Measurements from ENCODE around the gene TMEM87B.
"Not testable (repeated sequence)": the region's sequence is repeated elsewhere in the genome, so short reads cannot be mapped to it uniquely, and the experiment has no call there.

TMEM87B gene

GRCh38 chr2:112096098-112096497 lies 41.0 kb downstream of the TMEM87B start:
- TF ChIP-seq GATA1 (IDR thresholded peaks at IDR 0.05; ENCODE audit: low read depth, low read length) (no peak), POLR2A (IDR thresholded peaks at IDR 0.05; ENCODE audit: low read length) (no peak)
- DNase-seq = no peak

GRCh38 chr2:112108178-112108832 lies 53.2 kb downstream of the TMEM87B start:
- no peak for TF ChIP-seq POLR2A (IDR thresholded peaks at IDR 0.05; ENCODE audit: low read length)
- TF ChIP-seq GATA1 (IDR thresholded peaks at IDR 0.05; ENCODE audit: low read depth, low read length) = no peak
- no peak for DNase-seq

DNA sequence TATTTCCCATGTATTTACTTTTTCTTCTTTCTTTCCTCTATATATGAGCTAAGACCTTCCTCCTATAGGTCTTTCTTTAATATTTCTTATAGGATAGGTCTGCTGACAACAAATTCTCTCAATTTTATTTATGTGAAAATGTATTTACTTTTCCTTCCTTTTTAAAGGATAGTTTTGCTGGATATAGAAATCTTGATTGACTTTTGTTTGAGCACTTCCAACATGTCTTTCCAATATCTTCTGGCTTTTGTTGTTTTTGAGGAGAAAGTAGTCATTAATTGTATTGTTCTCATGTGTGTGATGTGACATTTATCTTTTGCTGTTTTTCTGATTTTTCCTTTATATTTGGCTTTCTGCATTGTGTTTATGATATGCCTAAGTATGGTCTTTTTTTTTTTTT lies 54.2 kb downstream of the TMEM87B start:
- TF ChIP-seq POLR2A (IDR thresholded peaks at IDR 0.05; ENCODE audit: low read length) = no peak
- TF ChIP-seq GATA1 (IDR thresholded peaks at IDR 0.05; ENCODE audit: low read depth, low read length) = no peak
- no peak for DNase-seq

DNA sequence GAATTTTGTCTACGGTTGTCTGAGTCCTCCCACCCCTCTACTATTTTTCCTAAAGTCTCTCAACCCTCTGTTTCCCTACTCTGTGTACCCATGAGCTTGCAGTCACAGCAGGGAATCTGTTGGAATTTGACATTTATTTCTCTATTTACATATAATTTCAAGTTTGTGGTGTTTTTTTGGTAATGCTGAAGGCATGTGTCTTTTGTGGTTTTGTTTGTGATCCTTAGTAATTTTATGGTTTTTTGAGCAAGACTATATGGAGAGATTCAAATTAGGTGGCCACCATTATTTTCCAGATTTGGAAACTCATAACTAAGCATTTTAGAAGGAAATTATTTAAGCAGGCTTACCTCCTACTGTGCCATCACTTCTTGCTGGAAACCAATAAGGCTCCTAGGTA lies 55.9 kb downstream of the TMEM87B start:
- DNase-seq = no peak
- TF ChIP-seq POLR2A (IDR thresholded peaks at IDR 0.05; ENCODE audit: low read length) (no peak), GATA1 (IDR thresholded peaks at IDR 0.05; ENCODE audit: low read depth, low read length) (no peak)

GRCh38 chr2:112113354-112113753 lies 58.3 kb downstream of the TMEM87B start:
- DNase-seq = not testable (repeated sequence)

DNA sequence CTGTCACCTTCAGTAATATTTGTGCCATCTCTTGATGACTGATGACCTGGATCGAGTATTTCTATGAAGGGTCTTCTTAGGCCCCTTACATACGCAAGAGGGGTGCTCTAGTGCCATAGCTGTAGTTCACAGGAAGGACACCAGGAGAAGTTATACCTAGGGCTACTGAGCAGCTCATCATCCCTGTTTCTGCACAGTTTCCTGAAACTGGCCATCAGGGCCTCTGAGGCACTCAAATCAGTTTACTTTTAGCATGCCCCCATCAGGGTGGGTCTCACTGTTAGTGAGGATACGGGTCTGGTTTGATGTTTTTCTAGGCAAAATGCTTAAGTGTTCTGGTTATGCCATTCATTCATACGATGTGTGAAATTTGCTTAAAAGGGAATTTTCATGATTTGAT lies 63.1 kb downstream of the TMEM87B start:
- DNase-seq = no peak
- TF ChIP-seq POLR2A (IDR thresholded peaks at IDR 0.05; ENCODE audit: low read length) (no peak), GATA1 (IDR thresholded peaks at IDR 0.05; ENCODE audit: low read depth, low read length) (no peak)

DNA sequence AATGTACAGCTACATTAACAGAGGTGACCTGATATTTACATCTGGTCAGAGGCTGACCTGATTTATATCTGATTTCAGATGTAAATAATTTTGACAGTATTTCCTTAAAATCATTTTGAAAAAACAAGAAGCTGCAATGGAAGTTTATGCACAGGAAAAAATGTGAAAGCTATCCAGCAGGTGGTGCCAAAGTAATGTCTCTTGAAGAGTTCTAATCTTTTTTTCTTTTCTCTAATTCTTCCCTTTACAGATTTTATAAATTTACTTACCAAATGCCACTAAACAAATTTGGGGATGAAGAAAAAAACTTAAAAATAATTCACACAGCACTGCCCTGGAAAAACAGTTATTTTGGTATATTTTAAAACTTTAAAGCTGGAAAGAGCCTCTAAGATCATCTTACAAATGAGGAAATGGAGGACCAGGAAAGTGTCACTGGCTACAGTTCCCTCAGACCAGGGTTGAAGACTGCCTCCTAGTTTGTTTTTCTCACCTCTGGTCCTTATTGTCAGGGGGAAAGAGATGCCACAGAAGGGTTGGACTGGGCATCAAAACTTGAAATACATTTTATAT lies 66.7 kb downstream of the TMEM87B start:
- DNase-seq = peak; percentile 64 to 81
- no peak for TF ChIP-seq POLR2A (IDR thresholded peaks at IDR 0.05; ENCODE audit: low read length)
- no peak for TF ChIP-seq GATA1 (IDR thresholded peaks at IDR 0.05; ENCODE audit: low read depth, low read length)

DNA sequence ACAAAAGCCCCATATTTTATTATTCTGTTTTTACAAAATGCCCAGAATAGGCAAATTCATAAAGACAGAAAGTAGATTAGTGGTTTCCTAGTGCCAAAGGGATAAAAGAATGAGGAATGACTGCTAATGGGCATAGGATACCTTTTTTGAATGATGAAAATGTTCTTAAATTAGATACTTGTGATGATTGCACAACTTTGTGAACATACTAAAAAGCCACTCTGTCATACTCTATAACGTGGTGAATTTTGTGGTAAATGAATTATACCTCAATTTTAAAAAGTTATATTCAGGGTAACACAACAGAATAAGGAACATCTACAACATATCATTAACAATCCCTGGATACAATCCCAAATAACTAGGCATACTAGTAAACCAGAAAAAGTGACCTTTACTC lies 74.0 kb downstream of the TMEM87B start:
- no peak for DNase-seq
- no peak for TF ChIP-seq POLR2A (IDR thresholded peaks at IDR 0.05; ENCODE audit: low read length)
- no peak for TF ChIP-seq GATA1 (IDR thresholded peaks at IDR 0.05; ENCODE audit: low read depth, low read length)

DNA sequence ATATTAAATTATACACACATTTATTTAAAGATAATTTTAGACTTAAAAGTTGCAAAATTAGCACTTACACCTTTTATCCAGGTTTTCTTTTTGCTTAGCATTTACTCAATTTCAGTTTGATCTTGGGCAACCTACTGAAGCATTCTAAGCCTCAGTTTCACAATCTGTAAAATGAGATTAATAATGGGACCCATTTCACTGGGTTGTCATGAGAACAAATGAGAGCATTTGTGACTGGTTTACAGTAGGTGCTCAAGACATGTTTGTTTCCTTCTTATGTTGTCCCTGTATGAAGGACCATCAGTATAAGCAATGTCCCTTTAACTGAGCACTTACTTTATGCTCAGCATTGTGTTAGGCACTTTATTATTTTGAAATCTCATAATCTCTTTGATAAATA lies 78.3 kb downstream of the TMEM87B start:
- no peak for TF ChIP-seq POLR2A (IDR thresholded peaks at IDR 0.05; ENCODE audit: low read length)
- TF ChIP-seq GATA1 (IDR thresholded peaks at IDR 0.05; ENCODE audit: low read depth, low read length) = no peak
- no peak for DNase-seq

DNA sequence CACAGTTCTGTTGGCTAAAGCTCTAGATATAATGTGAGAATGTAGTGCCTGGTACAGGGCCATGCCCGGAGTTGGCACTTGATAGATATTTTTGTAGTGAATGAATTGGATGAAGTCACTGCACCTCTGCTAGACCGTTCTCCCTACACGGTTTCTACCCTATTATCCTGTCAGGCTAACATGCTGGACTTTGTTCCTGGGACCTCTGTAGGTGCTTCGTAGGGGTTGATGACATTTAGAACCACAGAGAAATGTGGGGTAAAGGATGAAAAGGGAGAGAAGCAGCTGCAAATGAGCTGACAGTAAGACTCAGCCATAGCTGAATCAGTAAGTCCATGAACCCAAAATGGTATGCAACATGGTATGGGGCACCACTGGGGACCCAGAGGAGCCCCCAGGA lies 79.1 kb downstream of the TMEM87B start:
- TF ChIP-seq GATA1 (IDR thresholded peaks at IDR 0.05; ENCODE audit: low read depth, low read length) = no peak
- no peak for TF ChIP-seq POLR2A (IDR thresholded peaks at IDR 0.05; ENCODE audit: low read length)
- no peak for DNase-seq

DNA sequence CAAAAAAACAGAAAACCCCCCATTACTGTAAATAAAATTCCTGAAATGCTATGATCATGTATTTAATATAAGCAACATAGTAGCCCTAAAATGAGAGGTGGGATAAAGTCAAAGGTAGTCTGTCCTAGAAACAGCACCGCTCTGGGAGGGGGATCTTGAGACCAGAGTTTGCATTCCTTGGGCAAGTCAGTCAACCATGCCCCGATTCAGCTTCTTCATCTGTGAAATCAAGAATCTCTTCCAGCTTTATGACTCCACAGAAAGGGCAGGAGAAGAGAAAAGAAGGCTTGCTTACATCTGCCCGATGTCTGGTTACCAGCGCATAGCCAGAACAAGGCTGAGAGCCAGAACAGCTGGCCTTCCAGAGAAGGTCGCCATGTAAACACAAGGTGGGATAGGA lies 81.0 kb downstream of the TMEM87B start:
- DNase-seq = no peak
- no peak for TF ChIP-seq GATA1 (IDR thresholded peaks at IDR 0.05; ENCODE audit: low read depth, low read length)
- TF ChIP-seq POLR2A (IDR thresholded peaks at IDR 0.05; ENCODE audit: low read length) = no peak

GRCh38 chr2:112137516-112138158 lies 82.6 kb downstream of the TMEM87B start:
- no peak for DNase-seq
- TF ChIP-seq POLR2A (IDR thresholded peaks at IDR 0.05; ENCODE audit: low read length) (no peak), GATA1 (IDR thresholded peaks at IDR 0.05; ENCODE audit: low read depth, low read length) (no peak)

DNA sequence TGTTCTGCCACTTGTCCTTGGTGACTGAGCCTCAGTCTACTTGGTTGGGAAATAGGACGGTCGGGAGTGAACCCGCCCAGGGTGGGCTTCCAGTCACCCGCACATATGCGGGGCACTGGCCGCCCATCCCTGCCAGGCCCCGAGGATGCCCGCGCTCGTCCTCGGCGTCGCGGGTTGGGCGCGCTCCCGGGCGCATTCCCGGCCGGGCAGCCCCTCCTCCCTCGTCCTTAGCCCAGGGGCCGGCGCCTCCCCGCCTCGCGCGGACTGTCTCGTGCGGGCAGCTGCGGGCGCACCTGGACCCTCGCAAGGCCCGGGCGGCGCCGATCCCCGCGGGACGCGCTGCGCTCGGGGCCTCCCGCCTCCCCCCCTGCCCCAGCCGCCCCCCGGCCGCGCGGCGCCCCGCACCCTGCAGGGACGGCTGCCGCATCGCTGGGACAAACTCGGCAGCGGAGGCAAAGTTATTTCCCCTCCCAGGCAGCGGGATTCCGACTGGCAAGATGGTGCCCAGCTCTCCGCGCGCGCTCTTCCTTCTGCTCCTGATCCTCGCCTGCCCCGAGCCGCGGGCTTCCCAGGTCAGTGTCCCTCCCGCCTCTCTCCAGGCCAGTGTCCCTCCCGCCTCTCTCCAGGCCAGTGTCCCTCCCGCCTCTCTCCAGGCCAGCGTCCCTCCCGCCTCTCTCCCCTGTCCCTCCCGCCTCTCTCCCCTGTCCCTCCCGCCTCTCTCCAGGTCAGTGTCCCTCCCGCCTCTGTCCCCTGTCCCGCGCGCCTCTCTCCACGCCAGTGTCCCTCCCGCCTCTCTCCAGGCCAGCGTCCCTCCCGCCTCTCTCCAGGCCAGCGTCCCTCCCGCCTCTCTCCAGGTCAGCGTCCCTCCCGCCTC lies 83.3 kb downstream of the TMEM87B start, which contains the start of gene FBLN7:
FBLN7 (plus strand) TSS at position 227 of the 874 bp plus-strand sequence; CDS start at position 498, 271 bp downstream.
- DNase-seq = no peak
- TF ChIP-seq GATA1 (IDR thresholded peaks at IDR 0.05; ENCODE audit: low read depth, low read length) (no peak), POLR2A (IDR thresholded peaks at IDR 0.05; ENCODE audit: low read length) (no peak)

DNA sequence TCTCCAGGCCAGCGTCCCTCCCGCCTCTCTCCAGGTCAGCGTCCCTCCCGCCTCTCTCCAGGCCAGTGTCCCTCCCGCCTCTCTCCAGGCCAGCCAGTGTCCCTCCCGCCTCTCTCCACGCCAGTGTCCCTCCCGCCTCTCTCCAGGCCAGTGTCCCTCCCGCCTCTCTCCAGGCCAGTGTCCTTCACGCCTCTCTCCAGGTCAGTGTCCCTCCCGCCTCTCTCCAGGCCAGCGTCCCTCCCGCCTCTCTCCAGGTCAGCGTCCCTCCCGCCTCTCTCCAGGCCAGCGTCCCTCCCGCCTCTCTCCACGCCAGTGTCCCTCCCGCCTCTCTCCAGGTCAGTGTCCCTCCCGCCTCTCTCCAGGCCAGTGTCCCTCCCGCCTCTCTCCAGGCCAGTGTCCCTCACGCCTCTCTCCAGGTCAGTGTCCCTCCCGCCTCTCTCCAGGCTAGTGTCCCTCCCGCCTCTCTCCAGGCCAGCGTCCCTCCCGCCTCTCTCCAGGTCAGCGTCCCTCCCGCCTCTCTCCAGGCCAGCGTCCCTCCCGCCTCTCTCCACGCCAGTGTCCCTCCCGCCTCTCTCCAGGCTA lies 84.1 kb downstream of the TMEM87B start:
- not testable (repeated sequence) for DNase-seq

DNA sequence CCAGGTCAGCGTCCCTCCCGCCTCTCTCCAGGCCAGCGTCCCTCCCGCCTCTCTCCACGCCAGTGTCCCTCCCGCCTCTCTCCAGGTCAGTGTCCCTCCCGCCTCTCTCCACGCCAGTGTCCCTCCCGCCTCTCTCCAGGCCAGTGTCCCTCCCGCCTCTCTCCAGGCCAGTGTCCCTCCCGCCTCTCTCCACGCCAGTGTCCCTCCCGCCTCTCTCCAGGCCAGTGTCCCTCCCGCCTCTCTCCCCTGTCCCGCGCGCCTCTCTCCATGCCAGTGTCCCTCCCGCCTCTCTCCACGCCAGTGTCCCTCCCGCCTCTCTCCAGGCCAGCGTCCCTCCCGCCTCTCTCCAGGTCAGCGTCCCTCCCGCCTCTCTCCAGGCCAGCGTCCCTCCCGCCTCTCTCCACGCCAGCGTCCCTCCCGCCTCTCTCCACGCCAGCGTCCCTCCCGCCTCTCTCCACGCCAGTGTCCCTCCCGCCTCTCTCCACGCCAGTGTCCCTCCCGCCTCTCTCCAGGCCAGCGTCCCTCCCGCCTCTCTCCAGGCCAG lies 84.7 kb downstream of the TMEM87B start:
- not testable (repeated sequence) for DNase-seq
